Measurements from ENCODE around the gene HPSE2.

DNA sequence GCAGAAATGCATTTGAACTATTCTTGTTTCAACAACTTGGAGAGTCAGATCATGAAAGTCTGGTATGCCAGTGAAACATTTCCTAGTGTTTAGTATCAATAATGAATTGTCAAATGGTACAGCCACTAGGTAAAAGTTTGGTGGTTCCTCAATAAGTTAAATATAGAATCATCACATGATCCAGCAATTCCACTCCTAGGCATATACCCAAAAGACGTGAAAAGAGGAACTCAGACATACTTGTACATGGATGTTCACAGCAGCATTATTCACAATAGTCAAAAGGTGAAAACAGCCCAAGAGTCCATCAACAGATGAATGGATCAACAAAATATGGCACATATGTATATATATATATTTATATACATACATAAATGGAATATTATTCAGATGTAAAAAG is 721.9 kb downstream of the HPSE2 start:
- TF ChIP-seq, protein P1, sequence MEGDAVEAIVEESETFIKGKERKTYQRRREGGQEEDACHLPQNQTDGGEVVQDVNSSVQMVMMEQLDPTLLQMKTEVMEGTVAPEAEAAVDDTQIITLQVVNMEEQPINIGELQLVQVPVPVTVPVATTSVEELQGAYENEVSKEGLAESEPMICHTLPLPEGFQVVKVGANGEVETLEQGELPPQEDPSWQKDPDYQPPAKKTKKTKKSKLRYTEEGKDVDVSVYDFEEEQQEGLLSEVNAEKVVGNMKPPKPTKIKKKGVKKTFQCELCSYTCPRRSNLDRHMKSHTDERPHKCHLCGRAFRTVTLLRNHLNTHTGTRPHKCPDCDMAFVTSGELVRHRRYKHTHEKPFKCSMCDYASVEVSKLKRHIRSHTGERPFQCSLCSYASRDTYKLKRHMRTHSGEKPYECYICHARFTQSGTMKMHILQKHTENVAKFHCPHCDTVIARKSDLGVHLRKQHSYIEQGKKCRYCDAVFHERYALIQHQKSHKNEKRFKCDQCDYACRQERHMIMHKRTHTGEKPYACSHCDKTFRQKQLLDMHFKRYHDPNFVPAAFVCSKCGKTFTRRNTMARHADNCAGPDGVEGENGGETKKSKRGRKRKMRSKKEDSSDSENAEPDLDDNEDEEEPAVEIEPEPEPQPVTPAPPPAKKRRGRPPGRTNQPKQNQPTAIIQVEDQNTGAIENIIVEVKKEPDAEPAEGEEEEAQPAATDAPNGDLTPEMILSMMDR (IDR thresholded peaks at IDR 0.05; ENCODE audit: low read depth, low read length, missing input control), result no peak
- TF ChIP-seq GABPA (IDR thresholded peaks at IDR 0.05 in 1 of 2, conservative IDR thresholded peaks at IDR 0.05 in 1 of 2), result no peak
- TF ChIP-seq, protein P2, sequence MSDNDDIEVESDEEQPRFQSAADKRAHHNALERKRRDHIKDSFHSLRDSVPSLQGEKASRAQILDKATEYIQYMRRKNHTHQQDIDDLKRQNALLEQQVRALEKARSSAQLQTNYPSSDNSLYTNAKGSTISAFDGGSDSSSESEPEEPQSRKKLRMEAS (IDR thresholded peaks at IDR 0.05), result no peak
- TF ChIP-seq, protein P3, sequence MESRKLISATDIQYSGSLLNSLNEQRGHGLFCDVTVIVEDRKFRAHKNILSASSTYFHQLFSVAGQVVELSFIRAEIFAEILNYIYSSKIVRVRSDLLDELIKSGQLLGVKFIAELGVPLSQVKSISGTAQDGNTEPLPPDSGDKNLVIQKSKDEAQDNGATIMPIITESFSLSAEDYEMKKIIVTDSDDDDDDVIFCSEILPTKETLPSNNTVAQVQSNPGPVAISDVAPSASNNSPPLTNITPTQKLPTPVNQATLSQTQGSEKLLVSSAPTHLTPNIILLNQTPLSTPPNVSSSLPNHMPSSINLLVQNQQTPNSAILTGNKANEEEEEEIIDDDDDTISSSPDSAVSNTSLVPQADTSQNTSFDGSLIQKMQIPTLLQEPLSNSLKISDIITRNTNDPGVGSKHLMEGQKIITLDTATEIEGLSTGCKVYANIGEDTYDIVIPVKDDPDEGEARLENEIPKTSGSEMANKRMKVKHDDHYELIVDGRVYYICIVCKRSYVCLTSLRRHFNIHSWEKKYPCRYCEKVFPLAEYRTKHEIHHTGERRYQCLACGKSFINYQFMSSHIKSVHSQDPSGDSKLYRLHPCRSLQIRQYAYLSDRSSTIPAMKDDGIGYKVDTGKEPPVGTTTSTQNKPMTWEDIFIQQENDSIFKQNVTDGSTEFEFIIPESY (IDR thresholded peaks at IDR 0.05), result no peak
